GM23338 (cell line): Measurements from ENCODE around the gene LMO7. TPM values are rescaled to one million over a fixed set of nuclear protein-coding genes. Genes with fewer than 3 reads are reported as not detected.

Experiments used
- ATAC-seq: fragments of 200-7000 bp; cut with Tn5 transposase; 3 replicates; pipeline ENCODE4 v1.9.1; 2020
- DNase-seq: peaks from one replicate; pipeline ENCODE4 v3.0.0-alpha.2; 2015; ENCODE audit warnings: low spot score
- H2AFZ ChIP-seq: fragments of 200-600 bp; sonication (generic); 2 replicates; pipeline ENCODE4 v1.8.0; 2016; ENCODE audit warnings: antibody characterized with exemption, mild to moderate bottlenecking, moderate library complexity
- H3F3A ChIP-seq: fragments of 200-600 bp; sonication (generic); replicated peaks from 2 replicates; pipeline ENCODE4 v1.8.0; 2017; ENCODE audit warnings: antibody characterized with exemption, mixed run types, low read depth
- H3K27ac ChIP-seq: fragments of 200-600 bp; sonication (generic); 2 replicates; pipeline ENCODE4 v1.6.1; 2016; ENCODE audit warnings: low read depth
- H3K27me3 ChIP-seq: fragments of 200-600 bp; sonication (generic); 2 replicates; pipeline ENCODE4 v1.8.0; 2016; ENCODE audit warnings: mild to moderate bottlenecking, mixed run types, moderate library complexity; ENCODE audit not compliant: insufficient read depth
- H3K36me3 ChIP-seq: fragments of 200-600 bp; sonication (generic); 2 replicates; pipeline ENCODE4 v1.8.0; 2016; ENCODE audit warnings: mild to moderate bottlenecking; ENCODE audit not compliant: insufficient read depth
- H3K4me1 ChIP-seq: fragments of 200-600 bp; sonication (generic); 2 replicates; pipeline ENCODE4 v1.8.0; 2016; ENCODE audit warnings: mild to moderate bottlenecking, moderate library complexity; ENCODE audit not compliant: insufficient read depth
- H3K4me2 ChIP-seq: fragments of 200-600 bp; sonication (generic); 2 replicates; pipeline ENCODE4 v1.7.1; 2017; ENCODE audit warnings: mixed run types
- H3K4me3 ChIP-seq: fragments of 200-600 bp; sonication (generic); 2 replicates; pipeline ENCODE4 v1.6.1; 2016; ENCODE audit warnings: mixed run types
- H3K79me2 ChIP-seq: fragments of 200-600 bp; sonication (generic); replicated peaks from 2 replicates; pipeline ENCODE4 v1.8.0; 2017; ENCODE audit warnings: mild to moderate bottlenecking; ENCODE audit not compliant: insufficient read depth
- H3K9me2 ChIP-seq: fragments of 200-600 bp; sonication (generic); 2 replicates; pipeline ENCODE4 v1.8.0; 2017; ENCODE audit not compliant: insufficient read depth
- H4K20me1 ChIP-seq: fragments of 200-600 bp; sonication (generic); replicated peaks from 2 replicates; pipeline ENCODE4 v1.8.0; 2017; ENCODE audit warnings: mild to moderate bottlenecking; ENCODE audit not compliant: insufficient read depth
- H3K27ac Mint-ChIP-seq: 2 replicates; pipeline ENCODE4 v1.8.0; 2020; ENCODE audit warnings: inconsistent platforms, mild to moderate bottlenecking, moderate library complexity, mixed read lengths
- H3K27me3 Mint-ChIP-seq: 3 replicates; pipeline ENCODE4 v1.8.0; 2022; ENCODE audit warnings: low read depth, mild to moderate bottlenecking, moderate library complexity, mixed read lengths, inconsistent platforms; ENCODE audit not compliant: insufficient read depth, poor library complexity
- H3K36me3 Mint-ChIP-seq: 3 replicates; pipeline ENCODE4 v1.8.0; 2021; ENCODE audit warnings: low read depth, mild to moderate bottlenecking, inconsistent platforms, moderate library complexity, mixed read lengths
- H3K4me1 Mint-ChIP-seq: 3 replicates; pipeline ENCODE4 v1.8.0; 2020; ENCODE audit warnings: mild to moderate bottlenecking, inconsistent platforms, mixed read lengths
- H3K4me3 Mint-ChIP-seq: 3 replicates; pipeline ENCODE4 v1.8.0; 2021; ENCODE audit warnings: moderate library complexity, mild to moderate bottlenecking, inconsistent platforms, mixed read lengths
- H3K9me3 Mint-ChIP-seq: 3 replicates; pipeline ENCODE4 v1.8.0; 2020; ENCODE audit warnings: moderate library complexity, mild to moderate bottlenecking, inconsistent platforms, mixed read lengths
- CREB1 ChIP-seq: fragments of 250-450 bp; sonication (Bioruptor Pico); IDR thresholded peaks from 2 replicates; pipeline ENCODE4 v1.5.0; 2020; ENCODE audit warnings: low read depth, mild to moderate bottlenecking, moderate library complexity
- CTCF ChIP-seq, 2 experiments: fragments of 200-600 bp in 1 of 2; sonication (generic) in 1 of 2; conservative IDR thresholded peaks; 2 replicates each; pipeline versions ENCODE4 v1.5.1 to v1.6.1; 2016 to 2017; ENCODE audit warnings: antibody characterized with exemption in 2 of 2, low read depth in 2 of 2, mild to moderate bottlenecking in 2 of 2, moderate library complexity in 1 of 2
- EZH2 ChIP-seq: fragments of 200-600 bp; sonication (generic); IDR thresholded peaks from one replicate; pipeline ENCODE4 v1.8.0; 2017; ENCODE audit warnings: antibody characterized with exemption, mild to moderate bottlenecking, low read depth; ENCODE audit not compliant: unreplicated experiment
- EZH2phosphoT487 ChIP-seq: fragments of 200-600 bp; sonication (generic); IDR thresholded peaks from one replicate; pipeline ENCODE4 v1.8.1; 2018; ENCODE audit warnings: antibody characterized with exemption; ENCODE audit not compliant: unreplicated experiment
- JUNB ChIP-seq: IDR thresholded peaks from one replicate; pipeline ENCODE4 v1.6.1; 2016; ENCODE audit warnings: antibody characterized with exemption; ENCODE audit not compliant: unreplicated experiment
- NANOG ChIP-seq: IDR thresholded peaks from 2 replicates; pipeline ENCODE4 v1.6.1; 2016; ENCODE audit warnings: antibody characterized with exemption, borderline replicate concordance
- POLR2AphosphoS5 ChIP-seq: IDR thresholded peaks from 2 replicates; pipeline ENCODE4 v1.6.1; 2016; ENCODE audit warnings: antibody characterized with exemption, low read depth
- STAT1 ChIP-seq: IDR thresholded peaks from one replicate; pipeline ENCODE4 v1.6.1; 2016; ENCODE audit warnings: antibody characterized with exemption; ENCODE audit not compliant: unreplicated experiment
- ZNF114 ChIP-seq: fragments of 250-450 bp; sonication (Bioruptor Pico); IDR thresholded peaks from 2 replicates; pipeline ENCODE4 v1.5.0; 2020; ENCODE audit warnings: mild to moderate bottlenecking, moderate library complexity
- ZNF331 ChIP-seq: fragments of 250-450 bp; sonication (Bioruptor Pico); IDR thresholded peaks from 2 replicates; pipeline ENCODE4 v1.5.0; 2020; ENCODE audit warnings: low read depth, mild to moderate bottlenecking, moderate library complexity
- polyA plus RNA-seq: library from polyadenylated mRNA; unstranded; fragments of >200 nt; fragmentation: Nextera tagmentation; extraction: Ambion mirVana; gene quantifications from 2 replicates; pipeline ENCODE4 v1.2.1, GENCODE V29; 2016
- total RNA-seq: library from RNA; depleted of rRNA; stranded (reverse); fragments of >200 nt; shearing (Covaris generic); gene quantifications from 2 replicates; pipeline ENCODE4 v1.2.3, GENCODE V29; 2014
- TF ChIP-seq, protein P1 (sequence below): IDR thresholded peaks from one replicate; pipeline ENCODE4 v1.6.1; 2018; ENCODE audit warnings: antibody characterized with exemption; ENCODE audit not compliant: unreplicated experiment
- TF ChIP-seq, protein P2 (sequence below): IDR thresholded peaks from 2 replicates; pipeline ENCODE4 v1.6.1; 2016; ENCODE audit warnings: antibody characterized with exemption
- TF ChIP-seq, protein P3 (sequence below): fragments of 250-450 bp; sonication (Bioruptor Pico); IDR thresholded peaks from 2 replicates; pipeline ENCODE4 v1.5.0; 2020; ENCODE audit warnings: mild to moderate bottlenecking, moderate library complexity

Gene LMO7
- total and polyA plus RNA-seq, 2 experiments from 2014 or later: 22.3 to 26.9 TPM

DNA sequence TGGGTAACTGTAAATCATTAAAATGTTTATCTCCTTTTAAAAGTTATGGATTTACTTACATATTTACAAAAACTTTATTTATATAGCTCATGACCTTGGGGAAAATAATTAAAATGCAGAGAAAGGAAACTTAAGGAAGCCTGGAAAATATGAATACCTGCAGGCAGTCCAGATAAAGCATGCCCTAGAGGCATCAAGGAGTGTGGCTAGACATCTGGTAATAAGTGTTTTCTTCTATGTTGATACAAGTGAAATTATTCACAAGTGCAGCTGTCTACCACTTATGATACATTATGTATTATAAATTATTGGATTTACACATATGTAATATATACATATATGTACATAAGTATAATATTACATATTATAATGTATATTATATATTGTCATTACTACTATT lies 207.9 kb downstream of the LMO7 start:
- ATAC-seq: no peak
- Histone ChIP-seq H3F3A (no peaks in the 10 kb centered on the region), H2AFZ (no peak overlapping the region), H3K4me3 (no peak overlapping the region), H4K20me1 (no peaks in the 10 kb centered on the region), H3K4me2 (no peak overlapping the region), H3K27me3 (no peaks in the 10 kb centered on the region), H3K27ac (no peak overlapping the region), H3K9me2 (no peaks in the 10 kb centered on the region), H3K4me1 (no peaks in the 10 kb centered on the region), H3K79me2 (no peaks in the 10 kb centered on the region), H3K36me3 (no peaks in the 10 kb centered on the region)
- Mint-ChIP-seq H3K9me3 (no peaks in the 10 kb centered on the region), H3K27me3 (peaks cover 4% of the 10 kb centered on the region), H3K4me3 (no peak overlapping the region), H3K36me3 (peaks cover 28% of the 10 kb centered on the region), H3K4me1 (peaks cover 3% of the 10 kb centered on the region; the same call in 2 of the 3 replicates), H3K27ac (no peak overlapping the region)
- TF ChIP-seq CREB1 (CRISPR knock-in tag): no peak
- no peak for TF ChIP-seq CTCF (conservative IDR thresholded peaks at IDR 0.05; ENCODE audit: low read depth in 2 of 2)
- no peak for TF ChIP-seq NANOG
- TF ChIP-seq EZH2phosphoT487: no peak
- no peak for TF ChIP-seq POLR2AphosphoS5
- no peak for TF ChIP-seq ZNF331 (CRISPR knock-in tag)
- TF ChIP-seq STAT1: no peak
- TF ChIP-seq EZH2: no peak
- TF ChIP-seq, protein P1, sequence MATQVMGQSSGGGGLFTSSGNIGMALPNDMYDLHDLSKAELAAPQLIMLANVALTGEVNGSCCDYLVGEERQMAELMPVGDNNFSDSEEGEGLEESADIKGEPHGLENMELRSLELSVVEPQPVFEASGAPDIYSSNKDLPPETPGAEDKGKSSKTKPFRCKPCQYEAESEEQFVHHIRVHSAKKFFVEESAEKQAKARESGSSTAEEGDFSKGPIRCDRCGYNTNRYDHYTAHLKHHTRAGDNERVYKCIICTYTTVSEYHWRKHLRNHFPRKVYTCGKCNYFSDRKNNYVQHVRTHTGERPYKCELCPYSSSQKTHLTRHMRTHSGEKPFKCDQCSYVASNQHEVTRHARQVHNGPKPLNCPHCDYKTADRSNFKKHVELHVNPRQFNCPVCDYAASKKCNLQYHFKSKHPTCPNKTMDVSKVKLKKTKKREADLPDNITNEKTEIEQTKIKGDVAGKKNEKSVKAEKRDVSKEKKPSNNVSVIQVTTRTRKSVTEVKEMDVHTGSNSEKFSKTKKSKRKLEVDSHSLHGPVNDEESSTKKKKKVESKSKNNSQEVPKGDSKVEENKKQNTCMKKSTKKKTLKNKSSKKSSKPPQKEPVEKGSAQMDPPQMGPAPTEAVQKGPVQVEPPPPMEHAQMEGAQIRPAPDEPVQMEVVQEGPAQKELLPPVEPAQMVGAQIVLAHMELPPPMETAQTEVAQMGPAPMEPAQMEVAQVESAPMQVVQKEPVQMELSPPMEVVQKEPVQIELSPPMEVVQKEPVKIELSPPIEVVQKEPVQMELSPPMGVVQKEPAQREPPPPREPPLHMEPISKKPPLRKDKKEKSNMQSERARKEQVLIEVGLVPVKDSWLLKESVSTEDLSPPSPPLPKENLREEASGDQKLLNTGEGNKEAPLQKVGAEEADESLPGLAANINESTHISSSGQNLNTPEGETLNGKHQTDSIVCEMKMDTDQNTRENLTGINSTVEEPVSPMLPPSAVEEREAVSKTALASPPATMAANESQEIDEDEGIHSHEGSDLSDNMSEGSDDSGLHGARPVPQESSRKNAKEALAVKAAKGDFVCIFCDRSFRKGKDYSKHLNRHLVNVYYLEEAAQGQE: no peak
- TF ChIP-seq, protein P2, sequence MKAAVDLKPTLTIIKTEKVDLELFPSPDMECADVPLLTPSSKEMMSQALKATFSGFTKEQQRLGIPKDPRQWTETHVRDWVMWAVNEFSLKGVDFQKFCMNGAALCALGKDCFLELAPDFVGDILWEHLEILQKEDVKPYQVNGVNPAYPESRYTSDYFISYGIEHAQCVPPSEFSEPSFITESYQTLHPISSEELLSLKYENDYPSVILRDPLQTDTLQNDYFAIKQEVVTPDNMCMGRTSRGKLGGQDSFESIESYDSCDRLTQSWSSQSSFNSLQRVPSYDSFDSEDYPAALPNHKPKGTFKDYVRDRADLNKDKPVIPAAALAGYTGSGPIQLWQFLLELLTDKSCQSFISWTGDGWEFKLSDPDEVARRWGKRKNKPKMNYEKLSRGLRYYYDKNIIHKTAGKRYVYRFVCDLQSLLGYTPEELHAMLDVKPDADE: no peak
- no peak for TF ChIP-seq JUNB
- TF ChIP-seq, protein P3, sequence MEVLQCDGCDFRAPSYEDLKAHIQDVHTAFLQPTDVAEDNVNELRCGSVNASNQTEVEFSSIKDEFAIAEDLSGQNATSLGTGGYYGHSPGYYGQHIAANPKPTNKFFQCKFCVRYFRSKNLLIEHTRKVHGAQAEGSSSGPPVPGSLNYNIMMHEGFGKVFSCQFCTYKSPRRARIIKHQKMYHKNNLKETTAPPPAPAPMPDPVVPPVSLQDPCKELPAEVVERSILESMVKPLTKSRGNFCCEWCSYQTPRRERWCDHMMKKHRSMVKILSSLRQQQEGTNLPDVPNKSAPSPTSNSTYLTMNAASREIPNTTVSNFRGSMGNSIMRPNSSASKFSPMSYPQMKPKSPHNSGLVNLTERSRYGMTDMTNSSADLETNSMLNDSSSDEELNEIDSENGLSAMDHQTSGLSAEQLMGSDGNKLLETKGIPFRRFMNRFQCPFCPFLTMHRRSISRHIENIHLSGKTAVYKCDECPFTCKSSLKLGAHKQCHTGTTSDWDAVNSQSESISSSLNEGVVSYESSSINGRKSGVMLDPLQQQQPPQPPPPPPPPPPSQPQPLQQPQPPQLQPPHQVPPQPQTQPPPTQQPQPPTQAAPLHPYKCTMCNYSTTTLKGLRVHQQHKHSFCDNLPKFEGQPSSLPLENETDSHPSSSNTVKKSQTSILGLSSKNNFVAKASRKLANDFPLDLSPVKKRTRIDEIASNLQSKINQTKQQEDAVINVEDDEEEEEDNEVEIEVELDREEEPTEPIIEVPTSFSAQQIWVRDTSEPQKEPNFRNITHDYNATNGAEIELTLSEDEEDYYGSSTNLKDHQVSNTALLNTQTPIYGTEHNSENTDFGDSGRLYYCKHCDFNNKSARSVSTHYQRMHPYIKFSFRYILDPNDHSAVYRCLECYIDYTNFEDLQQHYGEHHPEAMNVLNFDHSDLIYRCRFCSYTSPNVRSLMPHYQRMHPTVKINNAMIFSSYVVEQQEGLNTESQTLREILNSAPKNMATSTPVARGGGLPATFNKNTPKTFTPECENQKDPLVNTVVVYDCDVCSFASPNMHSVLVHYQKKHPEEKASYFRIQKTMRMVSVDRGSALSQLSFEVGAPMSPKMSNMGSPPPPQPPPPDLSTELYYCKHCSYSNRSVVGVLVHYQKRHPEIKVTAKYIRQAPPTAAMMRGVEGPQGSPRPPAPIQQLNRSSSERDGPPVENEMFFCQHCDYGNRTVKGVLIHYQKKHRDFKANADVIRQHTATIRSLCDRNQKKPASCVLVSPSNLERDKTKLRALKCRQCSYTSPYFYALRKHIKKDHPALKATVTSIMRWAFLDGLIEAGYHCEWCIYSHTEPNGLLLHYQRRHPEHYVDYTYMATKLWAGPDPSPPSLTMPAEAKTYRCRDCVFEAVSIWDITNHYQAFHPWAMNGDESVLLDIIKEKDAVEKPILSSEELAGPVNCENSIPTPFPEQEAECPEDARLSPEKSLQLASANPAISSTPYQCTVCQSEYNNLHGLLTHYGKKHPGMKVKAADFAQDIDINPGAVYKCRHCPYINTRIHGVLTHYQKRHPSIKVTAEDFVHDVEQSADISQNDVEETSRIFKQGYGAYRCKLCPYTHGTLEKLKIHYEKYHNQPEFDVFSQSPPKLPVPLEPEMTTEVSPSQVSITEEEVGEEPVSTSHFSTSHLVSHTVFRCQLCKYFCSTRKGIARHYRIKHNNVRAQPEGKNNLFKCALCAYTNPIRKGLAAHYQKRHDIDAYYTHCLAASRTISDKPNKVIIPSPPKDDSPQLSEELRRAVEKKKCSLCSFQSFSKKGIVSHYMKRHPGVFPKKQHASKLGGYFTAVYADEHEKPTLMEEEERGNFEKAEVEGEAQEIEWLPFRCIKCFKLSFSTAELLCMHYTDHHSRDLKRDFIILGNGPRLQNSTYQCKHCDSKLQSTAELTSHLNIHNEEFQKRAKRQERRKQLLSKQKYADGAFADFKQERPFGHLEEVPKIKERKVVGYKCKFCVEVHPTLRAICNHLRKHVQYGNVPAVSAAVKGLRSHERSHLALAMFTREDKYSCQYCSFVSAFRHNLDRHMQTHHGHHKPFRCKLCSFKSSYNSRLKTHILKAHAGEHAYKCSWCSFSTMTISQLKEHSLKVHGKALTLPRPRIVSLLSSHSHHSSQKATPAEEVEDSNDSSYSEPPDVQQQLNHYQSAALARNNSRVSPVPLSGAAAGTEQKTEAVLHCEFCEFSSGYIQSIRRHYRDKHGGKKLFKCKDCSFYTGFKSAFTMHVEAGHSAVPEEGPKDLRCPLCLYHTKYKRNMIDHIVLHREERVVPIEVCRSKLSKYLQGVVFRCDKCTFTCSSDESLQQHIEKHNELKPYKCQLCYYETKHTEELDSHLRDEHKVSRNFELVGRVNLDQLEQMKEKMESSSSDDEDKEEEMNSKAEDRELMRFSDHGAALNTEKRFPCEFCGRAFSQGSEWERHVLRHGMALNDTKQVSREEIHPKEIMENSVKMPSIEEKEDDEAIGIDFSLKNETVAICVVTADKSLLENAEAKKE (CRISPR knock-in tag): no peak
- no peak for TF ChIP-seq ZNF114 (CRISPR knock-in tag)
- DNase-seq: no peak
